NCI-H1048 (cell line): ENCODE results near the gene ZNF667.
A peak's percentile ranks its signal among the peaks of the same experiment; 100 is the strongest.

Experiments
- DNase-seq: peaks from one replicate; lab custom pipeline; 2025; lab: John Stamatoyannopoulos, UW

Gene ZNF667

DNA sequence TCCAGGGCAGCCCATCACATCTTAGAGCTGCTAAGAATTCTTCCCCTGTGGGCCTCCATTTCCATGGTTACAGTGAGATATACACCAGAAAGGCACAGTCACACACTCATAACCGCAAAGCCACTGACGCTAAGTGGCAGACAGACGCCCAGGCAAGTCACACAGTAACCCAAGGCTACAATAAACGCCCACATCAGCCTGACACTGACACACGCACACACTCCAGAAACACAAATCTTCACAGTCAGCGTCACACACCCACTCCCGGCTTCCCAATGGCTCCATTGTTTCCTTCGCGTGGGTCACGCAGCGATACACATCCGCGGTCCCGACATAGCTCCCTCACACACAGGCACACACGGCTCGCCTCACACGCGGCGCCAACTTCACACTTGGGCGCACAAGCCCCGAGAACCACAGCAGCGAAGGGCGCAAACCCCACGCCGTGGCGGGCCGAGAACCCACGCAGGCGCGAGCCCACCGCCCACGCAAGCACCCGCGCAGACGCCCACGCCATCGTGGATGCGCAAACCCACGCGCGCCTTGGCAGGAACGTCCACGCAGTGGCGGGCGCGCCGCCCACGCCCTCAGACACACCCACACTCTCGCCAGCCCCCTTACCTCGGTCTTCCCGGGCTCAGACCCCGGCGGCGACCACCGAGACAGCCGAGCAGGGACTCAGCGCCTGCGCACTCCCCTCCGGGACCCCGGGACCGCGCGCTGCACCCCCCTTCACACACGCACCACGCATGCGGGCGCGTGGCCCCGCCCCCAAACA is at the start of gene ZNF667:
Gene ZNF667 (minus strand): TSS at position 695 of the 778 bp plus-strand sequence. CDS start 14,975 bp downstream, outside the sequence.
- no peak for DNase-seq

DNA sequence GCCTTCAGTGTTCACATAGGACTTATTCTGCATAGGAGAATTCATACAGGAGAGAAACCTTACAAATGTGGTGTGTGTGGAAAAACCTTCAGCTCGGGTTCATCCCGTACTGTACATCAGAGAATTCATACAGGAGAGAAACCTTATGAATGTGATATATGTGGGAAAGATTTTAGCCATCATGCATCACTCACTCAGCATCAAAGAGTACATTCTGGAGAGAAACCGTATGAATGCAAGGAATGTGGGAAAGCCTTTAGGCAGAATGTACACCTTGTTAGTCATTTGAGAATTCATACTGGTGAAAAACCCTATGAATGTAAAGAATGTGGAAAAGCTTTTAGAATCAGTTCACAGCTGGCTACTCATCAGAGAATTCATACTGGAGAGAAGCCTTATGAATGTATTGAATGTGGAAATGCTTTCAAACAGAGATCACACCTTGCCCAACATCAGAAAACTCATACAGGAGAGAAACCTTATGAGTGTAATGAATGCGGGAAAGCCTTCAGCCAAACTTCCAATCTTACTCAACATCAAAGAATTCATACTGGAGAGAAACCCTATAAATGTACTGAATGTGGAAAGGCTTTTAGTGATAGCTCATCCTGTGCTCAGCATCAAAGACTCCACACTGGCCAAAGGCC is 48.2 kb upstream of the ZNF667 start:
- no peak for DNase-seq

DNA sequence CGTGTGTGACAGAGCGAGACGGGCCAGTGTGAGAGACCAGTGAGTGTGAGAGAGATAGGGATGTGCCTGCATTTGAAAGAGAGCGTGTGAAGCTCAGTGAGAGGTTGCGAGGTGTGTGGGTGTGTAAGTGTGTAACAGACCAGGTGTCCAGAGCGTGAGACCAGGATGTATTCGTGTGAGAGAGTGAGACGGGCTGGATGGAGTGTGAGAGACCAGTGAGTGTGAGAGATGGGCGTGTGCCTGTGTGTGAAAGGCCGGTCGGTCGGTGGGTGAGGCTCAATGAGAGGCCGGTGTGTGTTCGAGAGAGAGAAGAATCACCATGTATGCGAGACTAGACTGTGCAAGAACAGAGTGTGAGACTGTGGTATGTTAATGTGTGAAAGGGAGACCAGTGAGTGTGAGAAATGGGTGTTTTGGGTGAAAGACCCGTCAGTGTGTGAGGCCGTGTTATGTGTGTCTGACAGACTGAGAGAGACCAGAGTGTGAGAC is 31.2 kb upstream of the ZNF667 start:
- no peak for DNase-seq

DNA sequence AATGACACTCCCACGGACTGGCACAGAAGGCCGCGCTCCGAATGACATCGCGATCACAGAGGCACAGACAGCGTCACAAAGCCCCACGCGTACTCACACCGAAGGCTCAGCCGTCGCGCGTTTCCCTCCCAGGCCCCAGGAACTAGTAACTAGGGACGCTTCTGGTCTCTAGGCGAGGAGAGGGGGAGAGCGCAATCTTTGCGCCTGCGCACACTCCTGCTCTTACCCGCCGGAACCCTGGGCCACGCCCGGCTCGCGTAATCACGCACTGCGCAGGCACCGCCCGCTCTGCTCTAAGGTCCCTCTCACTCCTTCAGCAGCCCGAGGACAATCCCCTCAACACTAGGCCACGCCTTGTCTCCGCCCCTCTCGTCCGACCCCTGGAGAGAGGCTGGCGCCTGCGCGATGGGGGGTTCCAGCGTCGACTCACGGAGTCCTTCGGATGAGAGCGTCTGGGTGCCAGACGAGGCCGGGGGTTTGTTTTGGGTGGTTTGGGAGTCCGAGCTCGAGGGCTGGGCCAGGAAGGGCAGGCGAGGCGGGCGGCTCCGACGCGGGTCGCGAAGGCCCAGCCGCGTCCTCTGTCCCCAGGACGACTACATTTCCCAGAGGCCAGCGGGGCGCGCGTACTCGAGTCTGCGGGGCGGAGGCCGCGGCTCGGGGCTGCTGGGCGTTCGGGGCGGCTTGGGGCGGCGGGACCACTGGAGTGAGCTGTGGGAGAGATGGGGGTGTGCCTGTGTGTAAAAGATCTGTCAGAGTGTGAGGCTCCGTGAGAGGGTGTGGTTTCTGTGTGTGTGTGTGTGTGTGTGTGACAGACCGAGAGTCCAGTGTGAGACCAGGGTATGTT is 30.5 kb upstream of the ZNF667 start, which contains the start of gene ZNF471:
Gene ZNF471 (plus strand): TSS at position 410 of the 844 bp plus-strand sequence. CDS start 3,717 bp downstream, outside the sequence.
- peak; percentile 76 for DNase-seq

DNA sequence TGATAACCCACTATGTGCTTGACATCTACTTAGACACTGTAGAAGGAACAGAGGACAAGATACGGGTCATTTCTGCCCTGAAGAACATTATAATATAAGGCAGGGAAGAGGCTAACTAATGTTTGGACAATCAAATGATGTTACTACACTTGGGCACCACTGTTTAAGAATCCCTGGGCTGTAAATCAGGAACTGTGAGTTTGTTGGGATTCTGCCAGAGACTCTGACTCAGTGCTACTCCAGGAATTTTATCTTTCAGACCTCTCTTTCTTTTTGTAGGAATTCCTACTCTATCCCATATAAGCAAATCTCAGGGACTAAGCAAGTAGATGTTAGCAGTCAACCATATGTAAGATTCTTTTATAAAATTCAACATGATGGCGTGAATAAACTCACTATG is 27.4 kb upstream of the ZNF667 start:
- no peak for DNase-seq

DNA sequence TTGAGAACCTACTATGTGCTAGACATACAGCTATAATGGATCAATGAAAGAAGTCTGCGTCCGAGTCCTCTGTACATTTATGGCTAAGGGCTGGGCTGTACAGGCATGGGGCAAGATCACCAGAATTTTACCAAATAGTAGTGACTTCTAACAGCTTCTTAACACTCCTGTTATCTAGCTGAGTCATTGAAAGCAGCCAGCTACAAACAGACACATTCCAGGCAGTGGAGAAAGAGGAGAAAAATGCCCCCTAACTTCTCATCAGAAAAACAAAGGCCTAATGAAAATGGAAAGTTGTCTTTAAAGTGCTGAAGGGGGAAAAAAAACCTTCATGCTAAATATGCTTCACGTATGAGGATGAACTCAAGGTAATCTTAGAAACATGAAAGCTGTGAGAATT is 14.3 kb upstream of the ZNF667 start:
- DNase-seq, result no peak

DNA sequence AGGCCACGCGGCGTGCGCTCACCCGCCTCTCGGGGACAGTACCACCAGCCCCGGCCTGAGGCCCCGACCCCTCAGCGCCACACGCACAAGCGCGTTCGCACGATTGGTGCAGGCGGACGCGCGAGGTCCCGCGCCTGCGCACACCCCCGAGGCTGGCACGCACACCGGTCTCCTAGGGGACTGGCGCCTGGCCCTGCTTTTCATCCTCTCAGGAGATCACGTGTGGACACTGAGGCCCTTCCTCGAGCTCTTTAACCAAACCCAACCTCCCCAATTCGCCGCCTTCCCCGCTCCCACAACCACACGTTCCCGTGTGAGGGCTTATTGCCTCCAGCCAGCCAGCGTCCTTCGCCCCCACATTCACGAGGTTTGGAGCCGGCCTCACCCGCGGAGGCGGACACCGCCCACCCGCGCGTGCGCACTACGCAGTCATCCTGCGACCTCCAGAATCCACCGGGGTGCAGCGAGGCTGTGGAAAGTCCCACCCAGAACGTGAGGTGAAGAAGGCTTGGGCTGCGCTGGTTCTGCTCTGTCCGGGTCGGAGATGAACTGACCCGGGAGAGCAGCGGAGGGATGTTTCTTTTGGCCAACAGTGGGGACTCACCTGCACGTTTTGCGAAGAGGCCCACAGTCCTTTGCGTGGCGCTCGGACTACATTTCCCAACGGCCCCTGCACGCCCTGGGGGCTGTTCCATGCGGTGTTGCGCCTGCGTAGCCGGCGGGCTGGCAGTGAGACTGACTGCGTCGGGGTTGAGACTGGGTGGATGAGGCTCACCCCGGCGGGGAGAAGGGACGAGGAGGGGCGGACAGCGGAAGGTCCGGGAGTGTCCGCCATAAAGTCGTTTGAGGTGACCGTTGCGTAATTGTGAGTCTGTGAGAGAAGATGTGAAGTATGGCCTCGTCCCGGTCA is 539 bp upstream of the ZNF667 start:
- no peak for DNase-seq

DNA sequence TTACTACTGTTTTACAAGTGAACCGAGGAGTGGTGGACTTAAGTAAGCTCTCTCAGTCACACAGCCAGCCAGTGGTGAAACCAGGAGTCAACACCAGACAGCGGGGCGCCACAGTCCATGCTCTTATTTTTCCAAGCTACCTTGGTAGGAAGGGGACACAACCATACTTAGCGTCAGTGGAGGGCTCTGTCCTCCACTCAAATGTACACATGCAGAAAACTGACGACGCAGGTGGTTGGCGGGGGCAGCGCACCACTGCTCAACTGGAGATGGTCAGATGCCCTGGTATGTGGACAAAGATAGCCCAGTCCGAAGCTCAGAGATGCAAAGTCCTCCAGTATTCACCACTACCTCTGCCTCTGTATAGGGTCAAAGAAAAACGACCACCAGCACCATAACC is 1.1 kb downstream of the ZNF667 start:
- DNase-seq, result no peak

DNA sequence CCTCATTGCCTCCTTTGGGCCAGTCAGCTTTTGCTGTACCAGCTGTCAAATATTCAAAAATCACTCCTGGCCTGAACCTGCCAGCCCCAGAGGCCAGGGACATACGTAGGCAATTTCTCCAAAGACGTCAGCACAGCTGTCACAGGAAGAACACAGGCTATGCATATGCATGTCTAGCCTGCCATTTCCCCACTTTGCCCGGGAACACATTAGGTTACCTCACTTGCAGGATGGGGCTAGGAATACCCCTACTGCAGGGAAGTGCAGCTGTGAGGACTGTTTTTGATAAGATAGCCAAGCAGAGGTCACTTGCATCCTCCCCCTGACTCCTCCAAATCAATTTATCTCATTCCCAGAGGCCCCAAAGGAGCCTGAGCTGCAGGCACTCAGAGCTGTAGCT is 2.8 kb downstream of the ZNF667 start:
- DNase-seq, result no peak

DNA sequence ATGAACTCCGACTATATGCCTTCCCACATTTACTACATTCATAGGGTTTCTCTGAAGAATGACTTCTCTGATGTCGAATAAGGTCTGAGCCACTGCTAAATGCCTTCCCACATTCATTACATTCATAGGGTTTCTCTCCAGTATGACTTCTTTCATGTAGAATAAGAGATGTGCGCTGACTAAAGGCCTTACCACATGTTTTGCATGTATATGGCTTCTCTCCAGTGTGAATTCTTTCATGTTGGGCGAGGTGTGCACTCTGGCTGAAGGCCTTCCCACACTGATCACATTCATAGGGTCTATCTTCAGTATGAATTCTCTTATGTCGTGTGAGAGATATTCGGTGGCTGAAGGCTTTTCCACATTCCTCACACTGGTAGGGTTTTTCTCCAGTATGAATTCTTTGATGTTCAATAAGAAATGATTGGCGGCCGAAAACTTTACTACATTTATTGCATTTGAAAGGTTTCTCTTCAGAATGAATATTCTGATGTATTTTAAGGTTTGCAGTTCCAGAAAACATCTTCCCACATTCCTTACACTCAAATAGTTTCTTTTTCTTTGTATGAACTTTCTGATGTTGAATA is 35.8 kb downstream of the ZNF667 start:
- DNase-seq, result no peak

DNA sequence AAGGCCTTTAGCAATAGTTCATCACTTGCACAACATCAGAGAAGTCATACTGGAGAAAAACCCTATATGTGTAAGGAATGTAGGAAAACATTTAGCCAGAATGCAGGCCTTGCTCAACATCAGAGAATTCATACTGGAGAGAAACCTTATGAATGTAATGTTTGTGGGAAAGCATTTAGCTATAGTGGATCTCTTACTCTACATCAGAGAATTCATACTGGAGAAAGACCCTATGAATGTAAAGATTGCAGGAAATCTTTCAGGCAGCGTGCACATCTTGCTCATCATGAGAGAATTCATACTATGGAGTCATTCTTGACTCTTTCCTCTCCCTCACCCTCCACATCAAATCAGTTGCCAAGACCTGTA is 53.2 kb downstream of the ZNF667 start:
- no peak for DNase-seq

DNA sequence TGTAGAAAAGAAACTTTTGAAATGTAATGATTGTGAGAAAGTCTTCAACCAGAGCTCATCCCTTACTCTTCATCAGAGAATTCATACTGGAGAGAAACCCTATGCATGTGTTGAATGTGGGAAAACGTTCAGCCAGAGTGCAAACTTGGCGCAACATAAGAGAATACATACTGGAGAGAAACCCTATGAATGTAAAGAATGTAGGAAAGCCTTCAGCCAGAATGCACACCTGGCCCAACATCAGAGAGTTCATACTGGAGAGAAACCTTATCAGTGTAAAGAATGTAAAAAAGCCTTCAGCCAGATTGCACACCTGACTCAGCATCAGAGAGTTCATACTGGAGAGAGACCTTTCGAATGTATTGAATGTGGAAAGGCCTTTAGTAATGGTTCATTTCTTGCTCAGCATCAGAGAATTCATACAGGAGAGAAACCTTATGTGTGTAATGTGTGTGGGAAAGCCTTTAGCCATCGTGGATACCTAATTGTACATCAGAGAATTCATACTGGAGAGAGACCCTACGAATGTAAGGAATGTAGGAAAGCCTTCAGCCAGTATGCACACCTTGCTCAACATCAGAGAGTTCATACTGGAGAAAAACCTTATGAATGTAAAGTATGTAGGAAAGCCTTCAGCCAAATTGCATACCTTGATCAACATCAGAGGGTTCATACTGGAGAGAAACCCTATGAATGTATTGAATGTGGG is 53.7 kb downstream of the ZNF667 start:
- no peak for DNase-seq

DNA sequence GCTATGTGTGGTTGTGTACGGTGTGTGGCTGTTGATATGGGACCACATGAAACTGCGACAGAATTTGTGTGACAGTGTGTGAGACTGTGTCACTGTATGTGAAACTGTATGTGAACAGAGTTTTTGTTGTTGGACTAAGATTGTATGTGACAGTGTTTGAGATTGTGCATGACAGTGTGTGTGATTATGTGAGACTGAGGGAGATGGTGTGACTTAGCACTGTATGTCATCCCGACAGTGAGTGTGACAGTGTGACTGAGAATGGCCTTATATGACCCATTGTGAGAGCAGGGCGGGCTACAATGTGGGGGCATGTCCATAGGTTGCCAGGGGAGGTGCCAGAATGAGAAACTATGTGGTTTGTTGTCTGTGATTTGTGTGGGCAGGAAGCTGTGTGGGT is 72.1 kb downstream of the ZNF667 start:
- DNase-seq, result no peak

DNA sequence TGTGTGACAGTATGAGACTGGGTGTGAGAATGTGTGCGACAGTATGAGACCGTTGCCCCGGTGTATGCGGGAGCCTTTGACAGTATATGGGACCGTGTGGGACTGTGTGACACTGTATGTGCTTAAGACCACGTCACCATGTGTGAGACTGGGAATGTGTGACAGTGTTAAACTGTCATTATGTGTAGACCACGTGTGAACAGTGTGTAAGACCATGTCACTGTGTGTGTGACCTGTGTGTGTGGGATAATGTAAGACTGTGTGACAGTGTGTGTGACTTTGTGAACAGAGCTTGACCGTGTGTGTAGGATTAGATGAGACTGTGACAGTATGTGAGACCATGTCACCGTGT is 72.5 kb downstream of the ZNF667 start:
- DNase-seq, result no peak

DNA sequence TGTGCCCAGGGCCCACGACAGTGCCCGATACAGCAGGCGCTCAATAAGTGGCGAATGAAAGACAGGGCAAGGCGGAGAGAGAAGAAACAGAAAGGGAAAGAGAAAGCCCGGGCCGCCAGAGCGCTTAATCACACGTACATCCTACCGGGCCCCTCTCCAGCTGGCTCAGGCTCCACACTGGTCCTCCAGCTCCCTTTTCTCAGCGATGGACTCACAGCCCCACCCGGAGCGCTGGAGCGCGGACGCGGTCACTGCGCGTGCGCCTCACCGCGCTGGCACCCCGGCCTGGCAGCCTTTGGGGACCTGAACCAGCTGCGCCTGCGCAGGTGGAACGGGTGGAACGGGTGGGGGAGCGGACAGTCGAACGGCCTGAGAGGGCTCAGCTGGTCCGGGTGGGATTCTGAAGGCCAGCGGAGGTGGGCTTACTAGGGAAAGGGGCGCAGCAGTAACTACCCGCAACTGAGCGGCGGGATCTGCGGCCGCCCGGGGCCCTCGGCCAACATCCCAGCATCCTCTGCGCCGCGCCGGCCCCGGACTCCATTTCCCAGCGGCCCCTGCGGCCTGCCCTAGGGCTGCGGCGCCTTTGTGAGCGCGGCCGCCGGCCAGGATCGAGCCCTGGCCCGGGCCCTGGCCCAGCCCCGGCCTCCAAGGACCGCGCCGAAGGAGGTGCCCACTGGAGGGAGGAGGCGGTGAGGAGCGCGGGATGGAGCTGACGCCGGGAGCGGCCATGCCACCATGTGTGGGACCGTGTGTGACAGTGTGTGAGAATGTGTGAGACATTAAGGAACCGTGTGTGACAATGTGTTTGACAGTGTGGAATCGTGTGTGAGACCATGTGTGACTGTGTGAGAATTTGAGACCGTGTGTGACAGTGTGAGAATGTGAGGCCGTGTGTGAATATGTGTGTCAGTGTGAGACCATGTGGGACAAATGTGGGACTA is 73.1 kb downstream of the ZNF667 start, which contains the start of gene ZNF583:
Gene ZNF583 (plus strand): TSS at position 569 of the 941 bp plus-strand sequence. CDS start 2,783 bp downstream, outside the sequence.
- no peak for DNase-seq

DNA sequence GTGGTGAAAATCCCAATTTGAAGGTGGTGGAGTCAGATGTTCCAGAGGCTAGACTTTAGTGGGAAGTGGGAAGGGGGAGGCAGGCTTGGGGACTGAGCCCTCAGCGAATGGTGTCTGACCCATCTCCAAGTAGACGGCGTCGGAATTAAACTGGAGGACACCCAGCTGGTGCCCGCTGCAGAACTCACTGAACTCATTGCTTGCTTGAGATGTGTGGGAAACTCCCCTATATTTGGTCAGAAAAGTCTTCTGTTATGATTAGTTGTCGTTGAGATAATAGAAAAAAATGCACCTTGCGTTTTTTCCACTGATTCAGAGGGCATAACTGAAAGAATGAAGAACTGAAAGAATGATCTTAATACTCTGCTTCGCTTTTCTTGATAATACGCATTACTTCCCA is 73.9 kb downstream of the ZNF667 start:
- no peak for DNase-seq

DNA sequence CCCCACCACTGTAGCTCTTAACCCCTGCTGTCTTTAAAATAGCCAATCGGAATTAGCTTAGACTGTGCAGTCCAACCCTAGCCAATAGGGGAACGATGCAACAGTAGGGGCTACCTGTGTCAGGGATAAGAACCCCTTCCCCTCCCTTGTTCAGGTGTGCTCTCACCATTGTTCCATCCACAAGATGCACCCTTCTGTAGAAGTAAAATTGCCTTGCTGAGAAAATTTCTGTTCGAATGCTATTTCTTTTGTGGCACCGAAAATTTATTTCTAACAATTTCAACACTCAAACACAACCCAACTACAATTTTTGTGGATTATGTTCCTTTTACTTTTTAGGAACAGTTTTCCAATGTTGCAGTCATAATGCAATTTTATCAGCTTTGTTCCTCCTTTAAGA is 76.7 kb downstream of the ZNF667 start:
- no peak for DNase-seq

DNA sequence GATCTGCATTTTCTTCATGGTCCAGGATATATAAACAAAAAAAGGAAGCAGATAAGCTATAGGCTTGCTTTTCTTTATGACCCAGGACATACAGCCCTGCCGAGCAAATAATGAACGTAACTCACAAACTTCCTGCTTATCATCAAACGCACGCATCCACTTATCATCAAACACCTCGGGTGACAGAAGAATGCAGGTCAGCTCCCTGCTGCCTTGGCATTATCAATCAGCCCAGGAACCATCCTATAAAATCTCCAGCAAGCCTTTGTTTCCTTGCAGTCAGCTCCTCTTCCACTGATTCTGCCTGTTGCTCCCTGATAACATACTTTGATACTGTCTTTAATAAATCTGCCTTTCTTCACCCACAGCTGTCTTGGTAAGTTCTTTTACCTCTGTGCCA is 78.3 kb downstream of the ZNF667 start:
- no peak for DNase-seq
